COLO668 (cell line): Measurements from ENCODE around the gene TMEM203.

Experiments
- DNase-seq: peaks from one replicate; lab custom pipeline; 2025; ENCODE audit not compliant: unreplicated experiment; lab: John Stamatoyannopoulos, UW

TMEM203 gene

GRCh38 chr9:137167747-137168572, 37.5 kb downstream of the TMEM203 start:
- DNase-seq = peak; percentile 60

GRCh38 chr9:137167277-137167746, 38.1 kb downstream of the TMEM203 start:
- DNase-seq = peak; percentile 39

GRCh38 chr9:137166380-137167229, 38.8 kb downstream of the TMEM203 start:
- no peak for DNase-seq

GRCh38 chr9:137165250-137165836, 40.1 kb downstream of the TMEM203 start:
- no peak for DNase-seq

- DNase-seq = no peak
These were observed 40.8 kb downstream of the TMEM203 start for GRCh38 chr9:137164370-137165249.

- DNase-seq = no peak
These were observed 41.6 kb downstream of the TMEM203 start for GRCh38 chr9:137163805-137164204.

- DNase-seq = no peak
These were observed 42.1 kb downstream of the TMEM203 start for GRCh38 chr9:137163365-137163715.

GRCh38 chr9:137162505-137163364, 42.7 kb downstream of the TMEM203 start:
- DNase-seq = peak; percentile 71

- peak; percentile 60 for DNase-seq
These were observed 43.6 kb downstream of the TMEM203 start for GRCh38 chr9:137161558-137162486.

GRCh38 chr9:137160716-137161557, 44.5 kb downstream of the TMEM203 start:
- peak; percentile 83 for DNase-seq

- DNase-seq = no peak
These were observed 45.4 kb downstream of the TMEM203 start for GRCh38 chr9:137160054-137160425.

- DNase-seq = no peak
These were observed 46.1 kb downstream of the TMEM203 start for GRCh38 chr9:137159105-137160053.

- DNase-seq = peak; percentile 41
These were observed 46.8 kb downstream of the TMEM203 start for GRCh38 chr9:137158625-137159024.

- no peak for DNase-seq
These were observed 47.6 kb downstream of the TMEM203 start for GRCh38 chr9:137157618-137158415.

- DNase-seq = peak; percentile 52
These were observed 48.7 kb downstream of the TMEM203 start for GRCh38 chr9:137156567-137157375.
